ENCODE data around the gene SLC17A7. TPM values are rescaled to one million over a fixed set of nuclear protein-coding genes. Genes with fewer than 3 reads are reported as not detected.

Gene SLC17A7
- total and polyA plus RNA-seq, 2 experiments from 2014 or later, result 0.77 to 2.2 TPM

DNA sequence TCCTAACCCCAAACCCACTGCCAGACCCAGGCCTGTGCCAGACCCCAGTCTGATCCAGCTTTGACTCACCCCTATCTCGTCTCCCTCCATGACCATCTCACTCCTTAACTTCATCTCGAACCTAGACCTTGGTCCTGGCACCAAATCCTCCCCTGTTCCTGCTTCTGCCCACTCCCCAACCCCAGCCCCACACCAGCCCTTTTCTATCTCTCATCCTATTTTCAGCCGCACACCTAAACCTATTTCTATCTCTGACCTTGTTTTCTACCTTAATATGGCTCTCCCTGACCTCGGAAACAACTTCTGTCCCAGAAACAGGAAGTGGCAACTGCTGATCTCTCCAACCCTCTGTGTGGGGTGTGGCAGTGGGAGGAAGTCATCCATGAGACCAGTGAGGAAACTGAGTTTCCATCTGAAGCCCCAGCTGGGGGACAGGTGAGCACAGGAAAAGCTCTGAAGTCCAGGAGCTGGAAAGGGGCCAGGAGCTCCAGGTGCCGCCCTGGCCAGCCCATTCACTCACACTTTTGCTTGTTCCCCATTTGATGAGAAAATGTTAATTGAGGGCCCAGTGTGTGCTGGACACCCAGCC, 31.8 kb downstream of the SLC17A7 start:
- Histone ChIP-seq H3K27ac (no peak overlapping the region), H3K9me3 (ENCODE audit: low read depth) (no peaks in the 10 kb centered on the region), H3K4me1 (ENCODE audit: low read depth) (peaks cover 11% of the 10 kb centered on the region), H3K4me3 (no peak overlapping the region), H3K27me3 (no peaks in the 10 kb centered on the region), H3K36me3 (no peaks in the 10 kb centered on the region)
- DNase-seq (ENCODE audit: low read depth in 1 of 2, low spot score in 1 of 2), result no peak
- TF ChIP-seq, protein P1, sequence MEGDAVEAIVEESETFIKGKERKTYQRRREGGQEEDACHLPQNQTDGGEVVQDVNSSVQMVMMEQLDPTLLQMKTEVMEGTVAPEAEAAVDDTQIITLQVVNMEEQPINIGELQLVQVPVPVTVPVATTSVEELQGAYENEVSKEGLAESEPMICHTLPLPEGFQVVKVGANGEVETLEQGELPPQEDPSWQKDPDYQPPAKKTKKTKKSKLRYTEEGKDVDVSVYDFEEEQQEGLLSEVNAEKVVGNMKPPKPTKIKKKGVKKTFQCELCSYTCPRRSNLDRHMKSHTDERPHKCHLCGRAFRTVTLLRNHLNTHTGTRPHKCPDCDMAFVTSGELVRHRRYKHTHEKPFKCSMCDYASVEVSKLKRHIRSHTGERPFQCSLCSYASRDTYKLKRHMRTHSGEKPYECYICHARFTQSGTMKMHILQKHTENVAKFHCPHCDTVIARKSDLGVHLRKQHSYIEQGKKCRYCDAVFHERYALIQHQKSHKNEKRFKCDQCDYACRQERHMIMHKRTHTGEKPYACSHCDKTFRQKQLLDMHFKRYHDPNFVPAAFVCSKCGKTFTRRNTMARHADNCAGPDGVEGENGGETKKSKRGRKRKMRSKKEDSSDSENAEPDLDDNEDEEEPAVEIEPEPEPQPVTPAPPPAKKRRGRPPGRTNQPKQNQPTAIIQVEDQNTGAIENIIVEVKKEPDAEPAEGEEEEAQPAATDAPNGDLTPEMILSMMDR (IDR thresholded peaks at IDR 0.05; ENCODE audit: low read depth, low read length), result no peak

DNA sequence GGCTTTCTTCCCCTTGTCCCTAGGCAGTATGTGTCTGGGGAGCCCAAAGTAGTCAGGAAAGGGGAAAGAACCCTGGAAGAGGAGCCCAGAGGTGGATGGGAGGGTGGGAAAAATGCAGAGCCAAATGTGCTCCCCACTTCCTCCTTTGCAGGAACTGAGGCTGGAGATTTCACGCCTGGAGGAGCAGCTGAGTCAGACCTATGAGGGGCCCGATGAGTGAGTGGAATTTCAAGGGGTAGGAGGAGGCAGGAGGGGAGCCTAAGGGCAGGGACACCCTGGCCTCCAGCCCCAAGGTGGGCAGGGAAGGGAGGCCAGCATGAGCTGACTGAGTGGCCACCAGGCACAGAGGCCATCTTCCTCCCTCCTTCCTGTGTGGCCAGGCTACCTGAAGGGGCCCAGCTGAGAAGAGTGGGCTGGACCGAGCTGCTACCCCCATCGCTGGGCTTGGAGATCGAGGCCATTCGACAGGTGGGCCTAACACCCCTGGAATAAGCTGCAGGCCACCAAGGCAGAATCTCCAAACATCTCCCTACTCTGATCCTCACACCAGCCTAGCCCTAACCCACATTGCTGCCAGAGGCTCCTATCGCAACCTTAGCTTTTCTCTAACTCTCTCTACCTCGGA, 32.4 kb downstream of the SLC17A7 start:
- no peaks in the 10 kb centered on the region for H3K27me3 ChIP-seq
- H3K27ac ChIP-seq, result no peak overlapping the region
- no peak overlapping the region for H3K4me3 ChIP-seq
- DNase-seq (ENCODE audit: low read depth in 1 of 2, low spot score in 1 of 2), result no peak
- no peaks in the 10 kb centered on the region for H3K36me3 ChIP-seq
- H3K9me3 ChIP-seq (ENCODE audit: low read depth), result no peaks in the 10 kb centered on the region
- TF ChIP-seq, protein P1 (IDR thresholded peaks at IDR 0.05; ENCODE audit: low read depth, low read length), result no peak
- H3K4me1 ChIP-seq (ENCODE audit: low read depth), result peaks cover 14% of the 10 kb centered on the region

DNA sequence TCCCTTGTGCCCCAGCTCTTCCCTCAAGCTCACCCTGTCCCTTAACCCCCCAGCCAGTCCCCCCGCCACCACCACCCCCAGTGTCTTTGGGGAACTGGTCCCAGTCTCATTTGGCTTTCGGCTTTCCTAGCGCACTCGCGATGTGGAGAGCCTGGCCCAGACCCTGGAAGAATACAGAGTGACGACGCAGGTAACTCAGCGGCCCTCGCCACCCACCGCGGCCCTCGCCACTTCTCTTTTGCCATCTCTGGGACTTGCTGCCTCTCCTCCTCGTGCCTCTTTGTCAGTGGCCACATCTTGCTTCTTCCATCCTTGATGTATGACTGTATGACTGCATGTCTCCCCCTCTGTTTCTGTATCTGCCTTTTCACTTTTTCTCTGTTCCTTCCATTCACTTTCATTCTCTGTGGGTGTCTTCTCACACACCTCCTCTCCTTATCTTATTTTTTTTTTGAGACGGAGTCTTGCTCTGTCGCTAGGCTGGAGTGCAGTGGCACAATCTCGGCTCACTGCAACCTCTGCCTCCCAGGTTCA, 33.8 kb downstream of the SLC17A7 start:
- H3K9me3 ChIP-seq (ENCODE audit: low read depth), result no peaks in the 10 kb centered on the region
- TF ChIP-seq, protein P1 (IDR thresholded peaks at IDR 0.05; ENCODE audit: low read depth, low read length), result no peak
- DNase-seq (ENCODE audit: low read depth in 1 of 2, low spot score in 1 of 2), result no peak
- peaks cover 19% of the 10 kb centered on the region for H3K4me1 ChIP-seq (ENCODE audit: low read depth)
- no peak overlapping the region for H3K27ac ChIP-seq
- H3K27me3 ChIP-seq, result no peaks in the 10 kb centered on the region
- H3K36me3 ChIP-seq, result no peaks in the 10 kb centered on the region
- no peak overlapping the region for H3K4me3 ChIP-seq

DNA sequence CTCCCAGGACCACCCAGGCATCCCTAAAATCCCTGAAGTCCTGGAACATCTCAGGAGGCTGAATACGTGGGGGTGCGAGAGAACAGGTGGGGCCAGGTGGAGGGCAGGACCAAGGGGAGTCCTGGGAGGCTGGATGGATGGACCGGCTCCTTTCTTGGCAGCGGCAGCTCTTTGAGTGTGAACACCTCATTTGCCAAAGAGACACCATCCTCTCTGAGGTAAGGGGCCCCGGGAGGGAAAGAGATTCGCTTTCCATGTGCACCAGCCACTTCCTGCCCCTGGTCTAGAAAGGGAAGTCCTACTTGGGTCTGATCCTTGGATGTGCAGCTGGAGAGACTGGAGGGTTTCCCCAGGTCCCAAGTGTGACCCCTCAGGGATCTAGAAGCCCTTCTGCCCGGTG, 34.2 kb downstream of the SLC17A7 start:
- no peaks in the 10 kb centered on the region for H3K27me3 ChIP-seq
- H3K4me1 ChIP-seq (ENCODE audit: low read depth), result peaks cover 20% of the 10 kb centered on the region
- TF ChIP-seq, protein P1 (IDR thresholded peaks at IDR 0.05; ENCODE audit: low read depth, low read length), result no peak
- no peak overlapping the region for H3K27ac ChIP-seq
- no peaks in the 10 kb centered on the region for H3K9me3 ChIP-seq (ENCODE audit: low read depth)
- H3K4me3 ChIP-seq, result no peak overlapping the region
- no peak for DNase-seq (ENCODE audit: low read depth in 1 of 2, low spot score in 1 of 2)
- H3K36me3 ChIP-seq, result no peaks in the 10 kb centered on the region

DNA sequence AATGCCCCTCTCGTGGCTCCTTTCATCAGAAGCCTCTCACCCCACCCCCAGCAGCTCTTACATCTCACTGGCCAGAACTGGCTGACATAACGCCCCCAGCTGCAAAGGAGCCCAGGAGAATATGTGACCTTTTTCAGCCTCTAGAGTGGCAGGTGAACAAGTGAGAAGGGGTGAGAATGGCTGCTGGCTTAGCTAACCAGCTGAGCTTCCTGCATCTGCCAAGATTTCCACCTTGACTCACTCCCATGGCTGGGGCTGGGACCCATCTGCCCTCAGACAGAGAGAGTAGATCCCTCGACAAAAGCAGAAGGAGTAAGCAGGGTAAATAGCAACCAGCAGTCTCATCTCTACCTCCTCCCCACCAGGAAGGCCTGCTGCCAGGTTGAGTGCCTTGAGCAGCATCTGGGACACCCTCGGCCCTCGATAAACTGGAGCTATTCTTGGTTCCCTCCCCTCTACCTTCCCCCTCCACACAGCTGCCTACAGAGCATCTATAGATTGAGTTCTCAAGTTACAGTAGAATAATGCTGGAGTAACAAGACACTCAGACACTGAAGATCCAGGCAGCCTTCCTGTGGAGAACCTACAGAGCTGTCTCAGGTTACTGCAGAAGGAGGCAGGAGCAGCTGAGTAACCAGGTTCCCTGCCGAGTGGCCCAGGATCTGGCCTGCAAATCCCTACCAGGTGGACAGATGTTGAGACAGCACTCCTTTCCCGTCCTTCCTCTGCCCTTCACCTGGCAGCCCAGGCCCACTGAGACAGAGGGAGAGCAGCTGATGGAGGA, 37.7 kb downstream of the SLC17A7 start:
- peak overlapping the region; percentile 90 for H3K27ac ChIP-seq
- TF ChIP-seq, protein P1 (IDR thresholded peaks at IDR 0.05; ENCODE audit: low read depth, low read length), result no peak
- no peak overlapping the region for H3K4me3 ChIP-seq
- peaks cover 15% of the 10 kb centered on the region for H3K4me1 ChIP-seq (ENCODE audit: low read depth)
- H3K9me3 ChIP-seq (ENCODE audit: low read depth), result no peaks in the 10 kb centered on the region
- peak in 1 of 2 donors; percentile 84 for DNase-seq (ENCODE audit: low read depth in 1 of 2, low spot score in 1 of 2)
- H3K27me3 ChIP-seq, result no peaks in the 10 kb centered on the region
- no peaks in the 10 kb centered on the region for H3K36me3 ChIP-seq
